ENCODE measurements around the gene KCNIP4. TPM values are rescaled to one million over a fixed set of nuclear protein-coding genes. Genes with fewer than 3 reads are reported as not detected.

KCNIP4 gene
- total and polyA plus RNA-seq, 10 of the 15 experiments (the other 5 are each of a cell fraction or from before 2014, with no cell fraction given): 0.03 to 0.23 (median 0.13) TPM; not detected in 7

DNA sequence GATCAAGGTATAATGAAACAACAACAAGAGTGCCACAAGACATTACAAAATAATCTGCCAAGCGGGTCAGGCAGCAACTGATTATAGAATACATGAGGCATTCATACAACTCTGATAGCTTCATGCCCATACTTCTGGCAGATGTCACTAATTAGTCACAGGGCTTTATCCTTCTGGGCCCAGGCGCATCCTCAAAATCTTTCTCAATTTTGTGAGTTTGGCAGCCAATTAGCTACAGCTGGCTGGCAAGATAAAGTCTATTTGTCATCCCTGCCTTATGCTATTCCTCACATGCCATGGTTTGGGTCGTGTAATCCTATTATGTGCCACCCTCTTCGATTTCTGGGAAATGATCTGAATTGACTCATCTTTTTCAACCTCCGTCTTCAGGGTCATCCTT, 994.0 kb downstream of the KCNIP4 start:
- intact Hi-C loops (cut with micrococcal nuclease; ENCODE audit: unreplicated experiment): no loop called here
- Histone ChIP-seq H3K27ac (ENCODE audit: control insufficient read depth, insufficient read depth) (no peak overlapping the region), H3K4me2 (ENCODE audit: control insufficient read depth, insufficient read depth) (no peak overlapping the region), H3K36me3 (ENCODE audit: control insufficient read depth in 2 of 2, insufficient read depth in 2 of 2, low read length in 1 of 2) (no peaks in the 10 kb centered on the region), H3K9ac (ENCODE audit: control insufficient read depth, insufficient read depth, low read length) (no peak overlapping the region), H3K79me2 (ENCODE audit: control insufficient read depth, insufficient read depth, low read length) (no peaks in the 10 kb centered on the region), H3K4me1 (ENCODE audit: control insufficient read depth, insufficient read depth, low read length) (no peaks in the 10 kb centered on the region), H2AFZ (ENCODE audit: control insufficient read depth, low read depth, low read length) (no peak overlapping the region), H3K4me3 (no peak overlapping the region), H3K27me3 (replicated peaks in 1 of 2; ENCODE audit: control insufficient read depth in 2 of 2, insufficient read depth in 2 of 2, low read length in 1 of 2) (no peaks in the 10 kb centered on the region), H3K9me3 (replicated peaks; ENCODE audit: control insufficient read depth, insufficient read depth, low read length) (no peaks in the 10 kb centered on the region), H4K20me1 (ENCODE audit: control insufficient read depth, insufficient read depth) (no peaks in the 10 kb centered on the region)
- SMC1A ChIA-PET (ENCODE audit: uncharacterized antibody, unreplicated experiment): no interaction called here
- BruUV-seq (replicated peaks): no TSS peak
- no peak for ATAC-seq
- POLR2A ChIA-PET: no interaction called here
- DNase-seq (ENCODE audit: low read depth, low spot score): no peak
- WGBS (ENCODE audit: insufficient coverage, insufficient replicate concordance, low lambda C conversion rate, missing lambda C conversion rate): 53% methylated on average over 5 of the region's 5 CpGs
- FAIRE-seq: no peak
- RAD21 ChIA-PET (ENCODE audit: unreplicated experiment): no interaction called here
- CTCF ChIA-PET: no interaction called here
- no peak for TF ChIP-seq NFXL1 (IDR thresholded peaks at IDR 0.05; ENCODE audit: borderline replicate concordance)
- TF ChIP-seq, protein P1, sequence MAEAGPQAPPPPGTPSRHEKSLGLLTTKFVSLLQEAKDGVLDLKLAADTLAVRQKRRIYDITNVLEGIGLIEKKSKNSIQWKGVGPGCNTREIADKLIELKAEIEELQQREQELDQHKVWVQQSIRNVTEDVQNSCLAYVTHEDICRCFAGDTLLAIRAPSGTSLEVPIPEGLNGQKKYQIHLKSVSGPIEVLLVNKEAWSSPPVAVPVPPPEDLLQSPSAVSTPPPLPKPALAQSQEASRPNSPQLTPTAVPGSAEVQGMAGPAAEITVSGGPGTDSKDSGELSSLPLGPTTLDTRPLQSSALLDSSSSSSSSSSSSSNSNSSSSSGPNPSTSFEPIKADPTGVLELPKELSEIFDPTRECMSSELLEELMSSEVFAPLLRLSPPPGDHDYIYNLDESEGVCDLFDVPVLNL (IDR thresholded peaks at IDR 0.05; ENCODE audit: low read depth, low read length): no peak
- TF ChIP-seq ZNF207 (IDR thresholded peaks at IDR 0.05; ENCODE audit: borderline replicate concordance): no peak
- TF ChIP-seq, protein P2, sequence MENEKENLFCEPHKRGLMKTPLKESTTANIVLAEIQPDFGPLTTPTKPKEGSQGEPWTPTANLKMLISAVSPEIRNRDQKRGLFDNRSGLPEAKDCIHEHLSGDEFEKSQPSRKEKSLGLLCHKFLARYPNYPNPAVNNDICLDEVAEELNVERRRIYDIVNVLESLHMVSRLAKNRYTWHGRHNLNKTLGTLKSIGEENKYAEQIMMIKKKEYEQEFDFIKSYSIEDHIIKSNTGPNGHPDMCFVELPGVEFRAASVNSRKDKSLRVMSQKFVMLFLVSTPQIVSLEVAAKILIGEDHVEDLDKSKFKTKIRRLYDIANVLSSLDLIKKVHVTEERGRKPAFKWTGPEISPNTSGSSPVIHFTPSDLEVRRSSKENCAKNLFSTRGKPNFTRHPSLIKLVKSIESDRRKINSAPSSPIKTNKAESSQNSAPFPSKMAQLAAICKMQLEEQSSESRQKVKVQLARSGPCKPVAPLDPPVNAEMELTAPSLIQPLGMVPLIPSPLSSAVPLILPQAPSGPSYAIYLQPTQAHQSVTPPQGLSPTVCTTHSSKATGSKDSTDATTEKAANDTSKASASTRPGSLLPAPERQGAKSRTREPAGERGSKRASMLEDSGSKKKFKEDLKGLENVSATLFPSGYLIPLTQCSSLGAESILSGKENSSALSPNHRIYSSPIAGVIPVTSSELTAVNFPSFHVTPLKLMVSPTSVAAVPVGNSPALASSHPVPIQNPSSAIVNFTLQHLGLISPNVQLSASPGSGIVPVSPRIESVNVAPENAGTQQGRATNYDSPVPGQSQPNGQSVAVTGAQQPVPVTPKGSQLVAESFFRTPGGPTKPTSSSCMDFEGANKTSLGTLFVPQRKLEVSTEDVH (IDR thresholded peaks at IDR 0.05; ENCODE audit: low read depth, partially characterized antibody): no peak
- TF ChIP-seq ATF7 (IDR thresholded peaks at IDR 0.05; ENCODE audit: low read depth): no peak
- TF ChIP-seq MTA2 (IDR thresholded peaks at IDR 0.05; ENCODE audit: low read depth): no peak
- TF ChIP-seq, protein P3, sequence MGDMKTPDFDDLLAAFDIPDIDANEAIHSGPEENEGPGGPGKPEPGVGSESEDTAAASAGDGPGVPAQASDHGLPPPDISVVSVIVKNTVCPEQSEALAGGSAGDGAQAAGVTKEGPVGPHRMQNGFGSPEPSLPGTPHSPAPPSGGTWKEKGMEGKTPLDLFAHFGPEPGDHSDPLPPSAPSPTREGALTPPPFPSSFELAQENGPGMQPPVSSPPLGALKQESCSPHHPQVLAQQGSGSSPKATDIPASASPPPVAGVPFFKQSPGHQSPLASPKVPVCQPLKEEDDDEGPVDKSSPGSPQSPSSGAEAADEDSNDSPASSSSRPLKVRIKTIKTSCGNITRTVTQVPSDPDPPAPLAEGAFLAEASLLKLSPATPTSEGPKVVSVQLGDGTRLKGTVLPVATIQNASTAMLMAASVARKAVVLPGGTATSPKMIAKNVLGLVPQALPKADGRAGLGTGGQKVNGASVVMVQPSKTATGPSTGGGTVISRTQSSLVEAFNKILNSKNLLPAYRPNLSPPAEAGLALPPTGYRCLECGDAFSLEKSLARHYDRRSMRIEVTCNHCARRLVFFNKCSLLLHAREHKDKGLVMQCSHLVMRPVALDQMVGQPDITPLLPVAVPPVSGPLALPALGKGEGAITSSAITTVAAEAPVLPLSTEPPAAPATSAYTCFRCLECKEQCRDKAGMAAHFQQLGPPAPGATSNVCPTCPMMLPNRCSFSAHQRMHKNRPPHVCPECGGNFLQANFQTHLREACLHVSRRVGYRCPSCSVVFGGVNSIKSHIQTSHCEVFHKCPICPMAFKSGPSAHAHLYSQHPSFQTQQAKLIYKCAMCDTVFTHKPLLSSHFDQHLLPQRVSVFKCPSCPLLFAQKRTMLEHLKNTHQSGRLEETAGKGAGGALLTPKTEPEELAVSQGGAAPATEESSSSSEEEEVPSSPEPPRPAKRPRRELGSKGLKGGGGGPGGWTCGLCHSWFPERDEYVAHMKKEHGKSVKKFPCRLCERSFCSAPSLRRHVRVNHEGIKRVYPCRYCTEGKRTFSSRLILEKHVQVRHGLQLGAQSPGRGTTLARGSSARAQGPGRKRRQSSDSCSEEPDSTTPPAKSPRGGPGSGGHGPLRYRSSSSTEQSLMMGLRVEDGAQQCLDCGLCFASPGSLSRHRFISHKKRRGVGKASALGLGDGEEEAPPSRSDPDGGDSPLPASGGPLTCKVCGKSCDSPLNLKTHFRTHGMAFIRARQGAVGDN (IDR thresholded peaks at IDR 0.05): no peak
- TF ChIP-seq, protein P4, sequence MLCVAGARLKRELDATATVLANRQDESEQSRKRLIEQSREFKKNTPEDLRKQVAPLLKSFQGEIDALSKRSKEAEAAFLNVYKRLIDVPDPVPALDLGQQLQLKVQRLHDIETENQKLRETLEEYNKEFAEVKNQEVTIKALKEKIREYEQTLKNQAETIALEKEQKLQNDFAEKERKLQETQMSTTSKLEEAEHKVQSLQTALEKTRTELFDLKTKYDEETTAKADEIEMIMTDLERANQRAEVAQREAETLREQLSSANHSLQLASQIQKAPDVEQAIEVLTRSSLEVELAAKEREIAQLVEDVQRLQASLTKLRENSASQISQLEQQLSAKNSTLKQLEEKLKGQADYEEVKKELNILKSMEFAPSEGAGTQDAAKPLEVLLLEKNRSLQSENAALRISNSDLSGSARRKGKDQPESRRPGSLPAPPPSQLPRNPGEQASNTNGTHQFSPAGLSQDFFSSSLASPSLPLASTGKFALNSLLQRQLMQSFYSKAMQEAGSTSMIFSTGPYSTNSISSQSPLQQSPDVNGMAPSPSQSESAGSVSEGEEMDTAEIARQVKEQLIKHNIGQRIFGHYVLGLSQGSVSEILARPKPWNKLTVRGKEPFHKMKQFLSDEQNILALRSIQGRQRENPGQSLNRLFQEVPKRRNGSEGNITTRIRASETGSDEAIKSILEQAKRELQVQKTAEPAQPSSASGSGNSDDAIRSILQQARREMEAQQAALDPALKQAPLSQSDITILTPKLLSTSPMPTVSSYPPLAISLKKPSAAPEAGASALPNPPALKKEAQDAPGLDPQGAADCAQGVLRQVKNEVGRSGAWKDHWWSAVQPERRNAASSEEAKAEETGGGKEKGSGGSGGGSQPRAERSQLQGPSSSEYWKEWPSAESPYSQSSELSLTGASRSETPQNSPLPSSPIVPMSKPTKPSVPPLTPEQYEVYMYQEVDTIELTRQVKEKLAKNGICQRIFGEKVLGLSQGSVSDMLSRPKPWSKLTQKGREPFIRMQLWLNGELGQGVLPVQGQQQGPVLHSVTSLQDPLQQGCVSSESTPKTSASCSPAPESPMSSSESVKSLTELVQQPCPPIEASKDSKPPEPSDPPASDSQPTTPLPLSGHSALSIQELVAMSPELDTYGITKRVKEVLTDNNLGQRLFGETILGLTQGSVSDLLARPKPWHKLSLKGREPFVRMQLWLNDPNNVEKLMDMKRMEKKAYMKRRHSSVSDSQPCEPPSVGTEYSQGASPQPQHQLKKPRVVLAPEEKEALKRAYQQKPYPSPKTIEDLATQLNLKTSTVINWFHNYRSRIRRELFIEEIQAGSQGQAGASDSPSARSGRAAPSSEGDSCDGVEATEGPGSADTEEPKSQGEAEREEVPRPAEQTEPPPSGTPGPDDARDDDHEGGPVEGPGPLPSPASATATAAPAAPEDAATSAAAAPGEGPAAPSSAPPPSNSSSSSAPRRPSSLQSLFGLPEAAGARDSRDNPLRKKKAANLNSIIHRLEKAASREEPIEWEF (IDR thresholded peaks at IDR 0.05; ENCODE audit: insufficient replicate concordance, low read depth, low read length): no peak
- TF ChIP-seq SIN3A (IDR thresholded peaks at IDR 0.05; ENCODE audit: low read depth, low read length): no peak
- in situ Hi-C loops (cut with MboI): no loop called here

Measured in GM12878 (cell line).